NCI-H345 treated with DMSO at 0.1 percent for 48 hours (cell line): ENCODE measurements around the gene FAM210A.
"Not testable (repeated sequence)": the region's sequence is repeated elsewhere in the genome, so short reads cannot be mapped to it uniquely, and the experiment has no call there.

Source experiments
- DNase-seq: peaks from one replicate; lab custom pipeline; 2025; ENCODE audit not compliant: unreplicated experiment; lab: John Stamatoyannopoulos, UW

FAM210A gene, protein sequence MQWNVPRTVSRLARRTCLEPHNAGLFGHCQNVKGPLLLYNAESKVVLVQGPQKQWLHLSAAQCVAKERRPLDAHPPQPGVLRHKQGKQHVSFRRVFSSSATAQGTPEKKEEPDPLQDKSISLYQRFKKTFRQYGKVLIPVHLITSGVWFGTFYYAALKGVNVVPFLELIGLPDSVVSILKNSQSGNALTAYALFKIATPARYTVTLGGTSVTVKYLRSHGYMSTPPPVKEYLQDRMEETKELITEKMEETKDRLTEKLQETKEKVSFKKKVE

DNA sequence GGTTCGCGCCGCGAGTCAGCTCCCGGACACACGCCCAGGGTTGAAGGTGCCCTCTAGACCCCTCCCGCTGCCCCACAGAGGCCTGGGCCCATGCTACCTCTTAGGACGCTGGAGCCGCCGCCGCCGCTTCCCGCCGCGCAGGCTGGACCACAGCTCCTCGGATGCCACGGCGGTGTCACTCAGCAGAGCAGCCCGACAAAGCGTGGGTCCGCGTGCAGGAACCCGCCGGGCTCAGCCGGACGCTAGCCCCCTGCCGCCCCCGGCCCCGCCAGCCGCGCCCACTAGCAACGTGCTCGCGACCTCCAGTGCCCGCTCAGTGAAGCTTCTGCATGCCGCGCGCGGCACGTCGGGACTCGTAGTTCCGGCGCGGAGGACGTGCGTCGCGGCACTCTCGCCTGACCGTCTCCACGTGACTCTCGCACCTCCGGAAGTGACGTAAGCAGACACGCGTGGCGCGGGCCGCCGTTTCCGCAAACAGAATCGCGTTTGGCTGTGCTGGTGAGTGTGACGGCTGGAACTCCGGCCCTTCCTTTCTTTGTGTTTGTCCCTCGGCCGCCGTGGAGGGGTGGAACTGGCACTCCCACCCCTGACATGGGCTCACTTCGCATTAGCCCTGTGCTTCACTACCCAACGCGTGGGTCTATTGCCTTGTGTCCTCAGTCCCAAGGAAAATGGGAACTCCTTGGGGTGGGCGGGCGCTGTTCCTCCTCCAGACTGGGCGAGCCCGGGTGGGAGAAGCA is at the start of gene FAM210A, which contains the start of gene RNMT:
Gene FAM210A, minus strand, starts transcription at position 327 of the 740 bp plus-strand sequence. CDS start 44,481 bp downstream, outside the sequence.
Gene RNMT, plus strand, starts transcription at position 442 of the 740 bp plus-strand sequence. CDS start 4,845 bp downstream, outside the sequence.
- peak; percentile 94 for DNase-seq

DNA sequence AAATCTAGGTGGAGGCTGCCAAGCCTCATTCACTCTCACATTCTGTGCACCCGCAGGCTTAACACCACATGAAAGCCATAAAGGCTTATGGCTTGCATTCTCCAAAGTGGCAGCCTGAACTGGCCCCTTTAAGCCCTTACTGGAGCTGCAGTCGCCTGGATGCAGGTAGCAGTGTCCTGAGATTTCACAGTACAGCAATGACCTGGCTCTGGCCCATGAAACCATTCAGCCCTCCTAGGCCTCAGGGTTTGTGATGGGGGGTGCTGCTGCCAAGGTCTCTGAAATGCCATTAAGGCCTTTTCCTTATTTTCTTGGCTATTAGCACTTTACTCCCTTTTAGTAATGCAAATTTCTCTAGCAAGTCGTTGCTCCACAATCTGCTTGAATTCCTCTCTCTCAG is 48.7 kb upstream of the FAM210A start:
- DNase-seq = no peak

DNA sequence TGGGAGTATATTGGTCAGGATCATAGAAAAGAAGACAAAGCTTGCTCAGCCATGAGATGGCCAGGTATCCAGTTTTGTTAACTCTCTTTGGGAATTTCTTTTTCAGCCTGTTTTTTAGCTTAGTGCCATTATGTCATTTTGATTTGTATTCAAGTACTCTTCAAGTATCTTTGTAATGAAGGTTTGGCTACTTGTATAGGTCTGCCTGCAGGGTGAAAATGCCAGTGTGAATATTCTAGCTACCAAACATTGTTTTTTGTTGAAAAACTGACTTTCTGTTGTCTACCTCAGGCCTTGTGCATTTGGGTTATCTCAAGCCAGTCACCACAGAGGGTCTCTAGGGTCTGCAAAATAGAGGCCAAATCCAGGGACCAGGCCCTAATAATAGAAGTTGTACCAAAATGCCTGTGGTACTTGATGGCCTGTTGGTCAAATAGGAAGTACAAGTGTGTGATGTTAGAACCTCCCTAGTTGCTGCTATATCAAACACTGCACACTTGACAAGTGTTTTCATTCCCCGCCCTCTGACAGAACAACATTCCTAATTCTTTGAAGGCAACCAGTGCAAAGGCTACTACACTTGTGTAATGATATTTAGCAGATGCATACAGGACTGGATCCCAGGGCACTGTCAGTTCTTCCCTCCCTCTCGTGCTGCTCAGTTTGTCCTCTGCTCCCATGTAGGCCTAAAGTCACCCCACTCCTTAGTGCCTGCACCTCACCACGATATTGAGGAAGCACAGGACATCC is 36.5 kb upstream of the FAM210A start:
- no peak for DNase-seq

DNA sequence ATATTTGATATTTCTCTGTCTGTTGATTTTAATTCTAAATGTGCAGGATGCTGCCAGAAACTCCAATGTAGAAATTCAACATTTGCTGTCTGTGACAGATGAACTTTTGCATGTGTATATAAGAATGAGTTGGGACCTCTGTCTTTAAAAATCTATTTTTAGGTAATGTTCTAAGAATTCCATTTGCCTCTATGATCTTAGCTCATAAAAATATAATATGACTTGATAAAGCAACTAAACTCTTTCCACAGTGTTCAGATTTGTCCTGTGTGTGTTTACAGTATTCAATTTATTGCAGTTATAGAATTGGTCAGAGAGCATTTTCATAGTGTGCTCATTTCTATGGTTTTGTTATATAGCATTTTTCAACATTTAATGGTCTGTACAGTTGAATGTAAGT is 33.7 kb upstream of the FAM210A start:
- no peak for DNase-seq

DNA sequence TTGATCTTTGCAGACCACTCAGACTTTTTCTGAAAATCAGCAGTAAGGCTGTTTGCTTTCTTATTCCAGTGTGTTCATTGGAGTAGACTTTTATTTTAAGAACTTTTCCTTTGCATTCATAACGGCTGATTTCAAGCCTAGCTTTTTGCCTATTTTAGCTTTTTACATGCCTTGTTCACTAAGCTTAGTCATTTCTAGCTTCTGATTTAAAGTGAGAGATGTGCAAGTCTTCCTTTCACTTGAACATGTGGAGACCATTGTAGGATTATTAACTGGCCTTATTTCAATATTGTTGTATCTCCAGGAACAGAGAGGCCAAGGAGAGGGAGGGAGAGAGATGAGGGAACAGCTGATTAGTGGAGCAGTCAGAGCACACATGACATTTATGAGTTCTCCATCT is 32.3 kb upstream of the FAM210A start:
- no peak for DNase-seq

DNA sequence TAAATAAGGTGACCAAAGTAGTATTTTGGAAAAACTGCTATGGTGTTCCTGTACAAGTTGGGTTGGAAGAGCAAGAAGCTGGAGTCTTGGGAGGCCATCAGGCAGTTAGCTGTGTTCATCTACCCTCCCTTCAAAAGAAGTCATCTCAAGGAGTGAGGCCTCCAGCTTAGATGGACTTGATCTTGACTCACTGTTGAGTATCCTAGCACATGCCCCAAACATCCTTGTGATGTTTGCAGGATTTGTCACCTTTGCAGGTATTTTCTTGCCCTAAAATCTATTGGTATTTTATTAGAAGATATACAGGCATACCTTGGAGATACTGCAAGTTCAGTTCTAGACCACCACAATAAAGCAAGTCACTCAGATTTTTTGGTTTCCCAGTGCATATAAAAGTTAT is 30.3 kb upstream of the FAM210A start:
- DNase-seq = no peak

DNA sequence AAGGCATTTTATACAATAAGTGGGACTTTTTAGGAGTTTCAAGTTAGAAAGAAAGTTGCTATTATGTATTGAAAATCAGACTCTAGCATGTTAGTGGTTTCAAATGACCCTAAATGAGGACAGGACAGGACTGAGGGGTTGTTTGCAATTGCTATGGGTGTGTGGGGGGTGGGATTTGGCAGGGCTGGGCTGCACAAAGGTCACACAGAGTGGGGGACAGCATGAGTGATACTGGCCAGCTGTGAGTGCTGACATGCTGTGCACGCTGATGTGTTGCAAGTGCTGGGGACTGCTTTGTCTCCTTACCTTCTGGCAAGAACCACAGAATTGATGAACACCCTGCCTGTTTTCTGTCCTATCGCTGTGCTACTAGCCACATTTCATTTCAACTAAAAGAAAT is 29.9 kb upstream of the FAM210A start:
- DNase-seq = no peak

DNA sequence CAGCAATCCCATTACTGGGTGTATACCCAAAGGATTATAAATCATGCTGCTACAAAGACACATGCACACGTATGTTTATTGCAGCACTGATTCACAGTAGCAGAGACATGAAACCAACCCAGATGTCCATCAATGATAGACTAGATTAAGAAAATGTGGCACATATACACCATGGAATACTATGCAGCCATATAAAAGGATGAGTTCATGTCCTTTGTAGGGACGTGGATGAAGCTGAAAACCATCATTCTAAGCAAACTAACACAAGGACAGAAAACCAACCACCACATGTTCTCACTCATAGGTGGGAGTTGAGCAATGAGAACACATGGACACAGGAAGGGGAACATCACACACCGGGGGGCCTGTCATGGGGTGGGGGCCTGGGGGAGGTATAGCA is 25.2 kb upstream of the FAM210A start:
- not testable (repeated sequence) for DNase-seq

DNA sequence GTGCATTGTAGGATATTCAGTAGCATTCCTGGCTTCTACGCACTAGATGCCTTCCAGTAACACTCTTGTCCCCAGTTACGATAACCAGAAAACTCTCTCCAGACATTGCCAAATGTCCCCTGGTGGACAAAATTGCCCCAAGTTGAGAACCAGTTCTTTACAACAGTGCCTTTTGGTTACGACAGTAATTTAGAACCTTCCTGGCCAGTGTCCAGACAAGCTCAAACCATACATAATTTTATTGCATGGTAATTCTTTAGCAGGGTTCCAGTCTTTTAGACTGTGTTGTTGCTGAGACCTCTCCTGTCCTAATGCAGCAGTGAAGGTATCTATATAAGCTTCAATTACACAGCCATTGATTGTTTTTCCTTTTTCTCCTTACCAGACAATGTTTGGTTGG is 20.3 kb upstream of the FAM210A start:
- no peak for DNase-seq

DNA sequence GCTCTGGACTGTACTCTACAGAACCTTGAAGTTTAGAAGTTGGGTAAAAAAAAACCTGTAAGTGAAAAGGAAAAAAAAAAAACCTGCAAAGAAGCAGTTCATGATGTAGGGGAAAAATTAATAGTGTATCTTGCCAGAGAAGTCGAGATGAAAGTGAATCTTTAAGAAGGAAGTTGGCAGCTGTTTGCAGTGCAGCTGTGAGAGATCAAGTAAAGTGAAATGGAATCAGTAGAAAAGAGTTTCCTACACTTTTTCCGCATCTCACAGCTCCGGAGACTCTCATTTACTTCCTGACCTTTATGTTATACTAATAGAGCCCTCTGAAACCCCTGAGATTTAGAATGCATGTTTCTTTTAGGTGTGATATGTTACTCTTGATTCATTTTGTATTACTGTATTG is 19.3 kb upstream of the FAM210A start:
- DNase-seq = no peak

DNA sequence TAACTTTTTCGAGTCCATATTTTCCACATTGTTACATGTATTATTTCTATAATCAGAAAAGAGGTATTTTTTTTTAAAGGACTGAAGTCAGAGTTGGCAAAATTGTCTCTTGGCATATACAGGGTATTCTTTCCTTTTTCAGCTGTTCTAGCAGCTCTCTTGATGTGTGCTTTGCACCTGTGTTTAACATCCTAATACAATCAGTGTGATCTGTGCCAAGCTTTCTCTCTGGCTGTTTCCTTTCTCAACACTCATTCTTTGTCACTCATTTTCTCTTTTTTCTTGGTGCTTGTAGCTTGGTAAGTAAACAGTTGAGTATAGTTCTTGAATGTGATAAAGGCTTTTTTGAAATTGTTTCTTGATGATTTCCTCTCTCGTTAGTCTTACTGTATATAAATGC is 9.3 kb upstream of the FAM210A start:
- no peak for DNase-seq

DNA sequence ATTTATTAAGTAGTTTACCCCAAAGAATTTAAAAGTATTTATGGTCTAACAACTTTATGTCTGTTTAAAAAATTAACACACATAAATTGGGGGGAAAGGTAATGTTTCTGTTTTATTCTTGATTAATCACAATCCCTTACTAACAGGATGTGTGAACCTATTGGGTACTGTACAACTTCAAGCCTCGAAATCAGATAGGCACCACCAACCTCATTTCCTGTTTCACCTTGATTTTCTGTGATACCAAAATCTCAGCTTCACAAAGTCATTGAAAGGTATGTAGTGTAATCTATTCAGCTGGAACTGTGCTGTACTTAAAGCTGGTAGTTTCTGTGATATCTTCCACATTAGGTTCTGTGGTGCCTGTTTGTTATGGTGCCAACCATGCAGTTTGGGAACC is 4.1 kb upstream of the FAM210A start:
- DNase-seq = no peak

DNA sequence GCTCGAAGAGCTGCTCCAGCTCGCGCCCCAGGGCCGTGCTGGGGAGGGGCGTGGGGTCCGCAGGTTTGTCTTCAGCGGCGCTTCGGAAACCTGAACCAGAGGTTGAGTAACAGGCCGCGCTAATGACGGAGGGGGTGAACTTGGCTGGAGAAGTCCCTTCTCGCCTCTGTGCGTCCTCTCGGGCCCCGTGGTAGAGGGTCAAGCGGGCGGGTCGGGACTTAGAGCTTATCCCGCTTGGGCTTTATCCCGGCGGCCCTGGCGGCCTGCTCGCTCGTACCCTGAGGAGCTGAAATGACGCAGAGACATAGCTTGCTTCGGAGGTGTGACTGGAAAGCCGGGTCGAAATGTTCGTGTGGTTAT is 594 bp upstream of the FAM210A start:
- no peak for DNase-seq

DNA sequence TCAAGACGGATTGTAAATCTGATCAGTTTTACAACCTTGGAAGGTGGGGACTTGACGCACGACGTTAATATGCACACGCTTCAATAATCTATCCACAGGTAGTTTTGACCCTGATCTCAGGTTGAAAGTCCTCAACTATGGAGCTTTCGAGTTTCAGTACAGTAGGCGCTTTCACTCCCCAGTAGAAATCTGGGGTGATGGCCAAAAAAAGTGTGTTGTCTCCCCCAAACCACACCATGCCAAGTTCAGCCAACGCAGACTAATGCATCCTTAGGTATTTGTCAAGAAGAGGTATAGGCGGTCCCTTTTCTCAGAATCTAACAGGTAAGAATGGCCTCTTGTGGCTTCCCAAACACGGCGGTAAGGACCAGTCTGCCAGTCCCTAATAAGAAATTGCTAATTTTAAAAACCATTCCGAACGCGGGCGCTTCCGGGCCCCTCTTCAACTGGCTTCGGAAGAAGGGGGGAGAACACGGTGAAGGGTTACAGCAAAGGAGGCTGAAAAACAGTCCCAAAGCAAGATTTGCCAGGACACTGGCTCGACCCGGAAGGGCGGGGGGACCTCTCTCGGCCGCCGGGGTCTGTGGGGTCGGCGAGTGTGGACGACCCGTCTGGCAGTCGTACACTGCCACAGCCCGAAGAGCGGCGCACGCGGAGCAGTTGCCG is 659 bp downstream of the FAM210A start:
- DNase-seq = no peak

DNA sequence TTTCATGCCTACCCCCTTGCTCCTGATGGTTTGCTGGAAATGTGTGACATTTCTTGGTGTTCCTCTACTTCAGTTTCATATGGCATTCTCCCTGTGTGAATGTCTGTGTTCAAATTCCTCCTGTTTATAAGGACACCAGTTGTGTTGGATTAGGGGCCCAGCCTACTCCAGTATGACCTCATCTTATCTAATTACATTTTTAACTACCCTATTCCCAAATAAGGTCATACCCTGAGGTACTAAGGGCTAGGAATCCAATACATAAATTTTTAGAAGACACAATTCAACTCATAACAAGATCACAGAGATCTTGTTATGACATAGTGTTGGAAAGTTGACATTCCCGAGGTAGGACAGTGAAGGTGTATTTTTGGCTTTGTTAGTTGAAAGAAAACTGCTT is 5.5 kb downstream of the FAM210A start:
- no peak for DNase-seq

DNA sequence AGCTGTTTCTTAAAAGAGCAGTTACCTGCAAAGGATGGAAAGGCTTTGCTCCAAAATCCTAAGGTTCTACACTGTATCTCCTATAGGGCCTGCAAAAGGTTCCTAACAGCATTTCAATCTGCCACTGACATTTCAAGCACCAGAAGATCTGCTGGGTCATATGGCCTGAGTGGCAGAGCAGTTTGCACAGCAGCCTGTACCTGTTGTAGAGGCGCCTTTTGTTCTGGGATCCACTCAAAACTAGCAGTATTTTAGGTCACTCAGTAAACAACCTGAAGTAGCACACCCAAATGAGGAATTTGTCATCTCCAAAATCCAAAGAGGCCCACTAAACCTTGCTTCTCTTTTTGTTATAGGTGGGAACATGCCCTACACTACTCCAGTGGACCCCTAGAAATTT is 6.2 kb downstream of the FAM210A start:
- no peak for DNase-seq

DNA sequence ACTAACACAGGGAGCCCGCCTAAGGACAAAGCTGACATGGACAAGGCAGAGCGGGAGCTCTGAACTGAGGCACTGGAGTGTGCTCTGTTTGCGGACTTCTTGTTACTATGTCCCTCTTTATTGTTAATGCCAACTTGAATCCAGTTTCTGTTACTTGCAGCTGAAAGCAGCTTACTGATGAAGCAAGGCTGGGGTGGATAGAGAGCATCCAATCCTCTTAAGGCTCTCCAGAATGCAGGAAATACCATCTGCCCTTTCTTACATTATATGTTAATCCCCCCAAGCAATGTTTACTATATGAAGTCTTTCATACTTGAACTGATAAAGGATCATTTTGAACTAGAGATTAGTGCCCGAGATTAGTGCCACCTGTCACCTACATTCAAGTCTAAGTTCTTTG is 9.4 kb downstream of the FAM210A start:
- no peak for DNase-seq

DNA sequence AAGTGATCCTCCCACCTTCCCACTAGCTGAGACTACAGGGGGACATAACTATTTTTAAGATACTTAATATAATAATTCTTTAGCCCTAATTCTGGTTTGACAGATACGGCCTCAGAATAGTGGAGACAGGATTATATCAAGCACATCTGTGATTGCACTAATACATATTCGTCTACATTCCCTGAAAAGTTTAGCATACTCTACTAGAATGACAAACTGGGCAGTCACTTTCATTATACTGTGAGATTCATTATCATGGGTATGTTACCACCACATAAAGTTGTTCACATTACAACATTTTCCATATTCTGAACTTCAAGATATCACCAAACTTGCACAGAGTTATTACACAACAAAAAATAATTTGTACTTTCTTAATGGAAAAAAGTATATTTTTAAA is 11.0 kb downstream of the FAM210A start:
- DNase-seq = no peak

DNA sequence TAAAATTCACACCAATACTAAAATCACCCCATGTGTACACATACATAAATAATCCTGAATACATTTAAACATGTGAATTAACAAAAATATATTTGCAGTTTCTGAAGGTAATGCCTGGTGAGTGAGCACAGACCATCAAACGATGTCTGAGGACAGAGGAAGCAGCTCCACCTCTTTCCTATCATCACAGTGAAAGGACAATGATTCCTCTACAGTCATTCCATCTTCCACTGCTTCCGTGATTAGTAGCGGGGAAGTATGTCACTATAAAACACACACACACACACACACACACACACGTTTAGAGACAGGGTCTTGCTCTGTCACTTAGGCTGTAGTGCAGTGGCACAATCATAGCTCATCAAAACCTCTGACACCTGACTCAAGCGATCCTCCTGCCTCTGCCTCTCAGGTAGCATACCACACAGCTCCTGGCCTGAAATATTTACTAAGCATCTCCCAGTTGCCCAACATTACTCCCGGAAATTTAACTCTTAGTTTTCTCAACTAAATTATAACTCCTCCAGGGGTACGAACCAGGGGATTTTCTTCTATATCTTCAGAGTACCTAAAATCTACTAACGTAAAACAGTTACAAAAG is 12.8 kb downstream of the FAM210A start:
- DNase-seq = no peak

DNA sequence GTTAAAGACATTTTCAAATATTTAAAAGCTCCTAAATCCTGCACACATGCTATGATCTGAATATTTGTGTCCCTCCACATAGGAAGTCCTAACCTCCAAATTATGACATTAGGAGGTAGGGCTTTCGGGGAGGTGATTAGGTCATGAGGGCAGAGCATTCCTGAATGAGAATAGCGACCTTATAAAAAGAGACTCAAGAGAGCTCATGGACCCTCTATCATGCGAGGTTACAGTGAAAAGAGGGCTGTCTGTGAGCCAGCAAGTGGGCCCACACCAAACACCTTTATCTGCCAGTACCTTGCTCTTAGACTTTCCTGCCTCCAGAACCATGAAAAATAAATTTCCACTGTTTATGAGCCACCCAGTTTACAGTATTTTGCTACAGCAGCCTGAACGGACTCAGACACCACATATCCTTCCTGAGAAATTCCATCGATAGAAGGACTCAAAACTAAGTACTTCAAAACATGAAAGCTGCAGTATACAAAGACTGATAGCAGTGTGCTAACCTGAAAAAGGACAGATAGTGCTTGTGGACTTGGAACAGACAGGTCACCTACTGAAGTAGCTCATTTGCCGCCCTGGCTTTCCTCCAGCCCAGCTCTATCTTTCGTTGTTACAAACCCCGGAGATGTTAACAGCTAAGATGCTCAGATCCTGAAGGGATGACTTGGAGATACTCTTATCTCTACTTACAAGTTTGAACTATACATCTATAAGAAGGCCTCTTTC is 13.8 kb downstream of the FAM210A start:
- no peak for DNase-seq
